NCI-H2227 (cell line): ENCODE data around the gene APAF1.
"Not testable (repeated sequence)": the region's sequence is repeated elsewhere in the genome, so short reads cannot be mapped to it uniquely, and the experiment has no call there.

Experiments used
- DNase-seq: peaks from one replicate; lab custom pipeline; 2025; ENCODE audit not compliant: unreplicated experiment; lab: John Stamatoyannopoulos, UW

The APAF1 gene

DNA sequence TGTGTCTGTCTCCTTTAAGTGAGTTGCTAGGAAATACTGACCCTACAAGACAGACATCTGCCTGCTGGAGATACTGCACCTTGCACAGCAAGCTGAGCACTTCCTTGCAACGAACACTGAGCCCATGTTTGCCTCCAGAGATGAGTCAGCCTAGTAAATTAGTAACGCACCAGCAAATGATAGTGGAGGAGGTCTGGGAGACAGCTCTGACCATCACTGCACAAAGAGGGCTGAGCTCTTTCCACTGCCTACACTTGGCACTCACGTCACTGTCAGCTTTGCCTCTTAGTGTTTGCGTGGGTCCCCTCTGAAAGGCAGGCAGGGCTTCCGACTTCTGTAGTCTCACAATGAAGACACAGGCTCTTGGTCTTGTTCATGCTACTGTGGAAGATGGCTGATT is 109.0 kb downstream of the APAF1 start:
- peak; percentile 27 for DNase-seq

DNA sequence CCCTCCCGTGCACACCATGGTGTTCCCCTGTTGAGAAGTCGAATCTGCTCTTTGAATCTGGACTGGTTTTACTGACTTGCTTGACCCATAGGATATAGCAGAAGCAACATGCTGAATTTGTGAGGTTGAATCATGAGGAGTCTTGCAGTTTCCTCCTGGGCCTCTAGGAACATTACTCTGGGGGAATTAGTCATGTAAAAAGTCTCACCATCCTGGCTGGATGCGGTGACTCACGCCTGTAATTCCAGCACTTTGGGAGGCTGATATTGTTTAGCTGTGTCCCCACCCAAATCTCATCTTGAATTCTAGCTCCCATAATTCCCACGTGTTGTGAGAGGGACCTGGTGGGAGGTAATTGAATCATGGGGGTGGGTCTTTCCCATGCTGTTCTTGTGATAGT is 110.8 kb downstream of the APAF1 start:
- DNase-seq: not testable (repeated sequence)

DNA sequence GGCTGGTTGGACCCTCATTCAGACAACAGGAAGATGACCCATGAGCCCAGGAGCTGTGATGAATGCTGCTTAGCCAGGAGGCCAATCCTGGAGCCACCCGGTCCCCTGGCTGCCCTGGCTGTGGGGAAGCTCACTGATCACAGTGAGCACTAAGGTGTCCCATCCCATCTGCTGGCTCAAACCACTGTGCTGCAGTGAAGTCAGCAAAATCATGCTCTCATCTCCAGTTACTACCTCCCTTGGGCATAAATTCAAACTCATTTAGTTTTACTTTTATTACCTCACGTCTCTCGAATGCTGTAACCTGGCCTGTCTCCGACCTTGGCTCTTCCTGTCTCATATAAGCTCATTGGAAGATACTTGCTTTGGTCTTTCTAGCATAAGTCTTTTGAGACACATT is 112.4 kb downstream of the APAF1 start:
- DNase-seq: no peak

DNA sequence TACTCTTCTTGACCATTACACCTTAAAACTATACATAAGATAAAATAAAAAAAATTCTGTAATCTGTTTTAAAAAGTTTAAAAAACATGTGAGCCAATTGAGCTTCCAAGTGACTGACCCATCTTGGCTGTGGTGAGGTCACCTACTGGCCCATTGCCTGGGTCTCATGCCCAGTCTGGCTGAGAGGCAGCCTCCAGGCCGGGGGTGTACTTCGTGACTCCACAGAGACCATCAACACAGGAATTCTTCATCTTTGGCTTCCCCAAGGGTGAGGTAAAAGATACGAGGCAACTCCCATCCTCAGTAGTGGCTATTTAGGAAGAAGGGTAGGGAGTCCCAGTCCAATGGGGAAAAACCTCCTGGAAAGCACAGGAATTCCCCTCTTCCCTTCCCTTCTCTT is 113.2 kb downstream of the APAF1 start:
- no peak for DNase-seq

DNA sequence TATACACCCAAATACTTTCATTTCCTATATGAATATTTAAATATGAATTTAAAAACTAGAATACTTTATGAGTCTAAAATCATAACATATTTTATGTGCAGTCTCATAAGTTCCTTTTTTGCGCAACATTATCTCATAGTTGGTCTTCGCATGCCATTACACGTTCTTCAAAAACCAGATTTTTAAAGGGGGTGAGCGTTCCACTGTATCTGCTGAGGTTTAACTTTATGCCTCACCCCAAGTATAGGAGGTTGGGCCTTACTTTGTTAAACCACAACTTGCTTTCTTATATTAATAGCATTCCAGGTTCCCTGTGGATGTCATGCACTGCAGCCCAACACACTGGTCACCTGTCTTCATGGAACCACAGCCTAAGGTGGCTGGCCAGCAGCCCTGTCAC is 118.6 kb downstream of the APAF1 start:
- no peak for DNase-seq

DNA sequence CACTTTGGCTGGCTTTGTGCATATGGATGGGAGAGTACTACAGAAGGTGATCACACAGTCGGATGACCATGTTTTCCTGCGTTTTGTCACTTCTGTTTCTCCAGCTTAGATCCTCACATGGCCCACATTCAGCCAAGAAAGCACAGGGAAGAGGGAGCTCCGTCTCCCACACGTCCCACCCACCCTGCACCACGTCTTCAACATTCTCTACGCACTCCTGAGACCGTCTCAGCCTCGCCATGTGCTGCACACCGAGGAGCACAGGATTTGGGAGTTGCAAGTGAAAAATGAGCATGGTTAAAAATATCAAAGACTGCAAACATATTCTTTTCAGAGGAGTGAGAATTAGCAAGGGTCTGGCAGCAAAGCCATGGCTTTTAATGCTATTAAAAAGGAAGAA is 122.2 kb downstream of the APAF1 start:
- no peak for DNase-seq

DNA sequence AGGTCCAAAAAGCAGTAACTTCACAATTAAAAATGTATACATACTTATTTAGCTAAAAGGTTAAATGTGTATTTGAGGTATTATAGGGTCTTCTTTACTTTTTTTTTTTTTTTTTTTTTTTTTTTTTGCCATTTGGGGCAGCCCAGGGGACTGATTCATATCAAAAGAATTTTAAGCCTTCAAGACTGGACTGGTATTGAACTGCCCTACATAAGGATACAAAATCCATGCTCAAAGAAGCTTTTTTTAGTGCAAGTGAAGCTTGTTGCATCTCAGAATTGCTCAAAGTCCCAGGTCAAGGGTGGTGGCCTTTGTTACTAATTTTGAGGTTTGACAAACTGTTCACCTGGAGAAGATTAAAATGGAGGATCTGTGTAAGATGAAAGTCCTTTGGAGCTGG is 124.0 kb downstream of the APAF1 start:
- no peak for DNase-seq

DNA sequence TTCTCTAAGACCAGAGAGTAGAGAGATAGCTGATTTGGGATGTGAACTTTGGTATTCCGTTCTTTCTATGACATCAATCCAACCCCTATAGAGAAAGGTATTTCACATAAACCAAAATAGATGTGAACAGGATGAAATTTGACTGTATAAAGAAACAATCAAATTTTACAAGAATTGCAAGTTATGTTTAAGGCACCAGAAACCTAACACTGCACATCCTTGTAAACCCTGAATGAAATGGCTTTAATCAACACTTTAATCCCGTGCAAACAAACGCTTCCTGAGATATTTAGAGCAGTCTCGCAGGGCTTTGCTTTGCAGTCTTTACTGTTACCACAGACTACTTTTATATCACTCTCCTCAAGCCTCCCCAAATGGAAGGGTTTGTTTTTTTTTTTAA is 125.1 kb downstream of the APAF1 start:
- DNase-seq: no peak

DNA sequence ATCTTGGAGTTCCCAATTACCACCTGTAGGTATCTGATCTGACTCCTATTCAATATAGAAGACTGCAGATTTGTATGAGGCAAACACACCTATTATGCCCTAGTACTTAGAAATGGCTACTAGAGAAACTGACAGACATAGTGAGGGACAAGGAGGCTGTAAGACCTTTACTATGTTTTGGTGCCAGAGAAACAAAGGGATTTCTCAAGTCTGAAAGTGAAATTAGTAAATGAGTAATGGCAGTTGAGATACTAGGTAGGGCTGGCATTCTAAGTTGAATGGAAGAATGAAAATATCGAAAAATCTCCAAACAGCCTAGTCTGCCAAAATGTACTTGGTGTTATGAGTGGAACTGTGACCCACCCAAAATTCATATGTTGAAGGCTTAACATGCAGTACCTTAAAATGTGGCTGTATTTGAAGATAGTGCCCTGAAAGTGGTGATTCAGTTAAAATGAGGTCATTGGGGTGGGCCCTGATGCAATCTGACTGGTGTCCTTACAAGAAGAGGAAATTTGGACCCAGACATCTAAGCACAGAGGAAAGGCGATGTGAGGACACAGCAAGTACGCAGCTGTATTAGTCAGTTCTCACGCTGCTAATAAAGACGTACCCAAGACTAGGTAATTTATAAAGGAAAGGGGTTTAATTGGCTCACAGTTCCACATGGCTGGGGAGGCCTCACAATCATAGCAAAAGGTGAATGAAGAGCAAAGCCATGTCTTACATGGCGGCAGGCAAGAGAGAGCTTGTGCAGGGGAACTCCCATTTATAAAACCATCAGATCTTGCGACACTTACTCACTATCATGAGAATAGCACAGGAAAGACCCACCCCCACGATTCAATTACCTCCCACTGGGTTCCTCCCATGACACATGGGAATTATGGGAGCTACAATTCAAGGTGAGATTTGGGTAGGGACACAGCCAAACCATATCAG is 127.0 kb downstream of the APAF1 start:
- no peak for DNase-seq

DNA sequence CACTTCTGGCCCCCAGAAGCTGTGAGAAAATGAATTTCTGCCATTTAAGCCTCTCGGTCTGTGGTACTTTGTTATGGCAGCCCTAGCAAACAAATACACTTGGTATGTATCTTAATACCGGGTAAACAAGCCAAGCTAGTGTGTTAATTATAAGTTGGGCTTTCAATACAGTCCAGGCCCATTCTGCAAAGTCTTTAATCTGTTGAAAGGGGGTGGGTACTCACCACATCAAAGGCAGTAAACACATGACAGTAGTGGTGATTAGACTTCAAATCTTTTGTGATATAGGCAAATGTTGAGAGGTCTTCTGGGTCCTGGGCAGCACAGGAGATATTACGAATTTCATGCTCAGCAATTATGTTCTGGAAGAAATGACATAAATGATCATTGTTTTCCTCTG is 127.7 kb downstream of the APAF1 start:
- no peak for DNase-seq

DNA sequence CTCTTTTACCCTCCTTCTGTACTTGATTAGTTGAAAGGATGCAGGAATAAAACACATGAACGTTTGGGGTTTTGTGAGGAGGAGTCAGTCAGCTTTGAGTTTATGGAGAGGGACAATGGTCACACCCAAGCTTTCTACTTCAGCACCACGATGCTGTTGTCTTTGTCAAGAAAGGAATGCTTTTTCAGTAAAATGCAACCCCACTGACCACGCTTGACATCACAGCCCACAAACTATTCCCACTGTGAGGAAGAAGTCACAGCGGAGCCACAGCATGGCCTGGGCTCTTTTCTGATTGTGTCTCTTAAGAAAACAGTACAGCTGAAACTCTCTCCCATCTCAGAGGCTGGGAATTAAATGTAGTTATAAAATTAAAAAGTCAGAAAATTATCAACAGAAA is 135.2 kb downstream of the APAF1 start:
- no peak for DNase-seq

DNA sequence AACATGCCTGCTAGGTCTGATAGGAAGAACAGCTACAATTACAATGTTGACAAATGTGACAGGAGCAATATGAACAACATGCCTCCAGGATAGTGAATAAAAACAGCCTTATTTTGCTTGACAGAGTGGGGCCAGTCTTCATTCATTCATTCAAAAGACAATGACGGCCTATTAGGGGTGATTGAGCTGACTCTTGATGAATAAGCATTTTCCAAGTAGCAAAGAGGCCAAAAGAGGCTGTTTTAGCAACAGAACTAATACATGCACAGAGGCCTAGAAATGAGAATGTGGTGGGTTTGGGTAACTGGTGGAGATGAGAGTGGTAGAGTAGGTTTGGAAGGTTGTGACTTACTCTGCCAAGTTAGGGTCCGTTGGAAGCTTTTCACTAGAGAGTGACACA is 138.3 kb downstream of the APAF1 start:
- no peak for DNase-seq
